ENCODE results near the gene SLFN13.
A peak's percentile ranks its signal among the peaks of the same experiment; 100 is the strongest.

The SLFN13 gene

DNA sequence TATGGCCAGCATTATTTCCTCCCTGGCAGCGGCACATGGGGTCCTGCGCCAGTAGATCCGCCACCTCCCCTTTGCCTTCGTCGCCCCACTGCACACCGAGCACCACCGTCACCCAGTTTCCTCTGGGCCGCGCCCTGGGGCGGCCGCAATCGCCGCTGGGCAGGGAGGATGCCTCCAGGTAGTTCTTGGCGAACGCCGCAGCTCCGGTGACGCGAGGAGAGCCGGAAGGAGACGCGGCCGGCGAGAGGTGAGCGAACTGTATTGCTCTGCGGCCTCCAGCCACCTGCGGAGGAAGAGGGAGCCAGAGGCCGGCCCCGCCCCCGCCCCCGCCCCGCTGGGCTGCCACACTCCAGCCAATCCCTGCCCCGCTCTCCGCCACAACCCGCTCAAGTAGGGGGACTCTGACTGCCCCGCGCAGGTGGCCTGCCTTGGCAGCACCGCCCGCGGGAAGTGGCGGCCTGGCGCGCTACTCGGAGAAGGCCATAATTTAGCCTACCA lies 11.8 kb upstream of the SLFN13 start:
- no peak for TF ChIP-seq EGR1 (IDR thresholded peaks at IDR 0.05)
- no peak for TF ChIP-seq RAD21 (IDR thresholded peaks at IDR 0.05; ENCODE audit: low read depth)
- TF ChIP-seq CREB1 (IDR thresholded peaks at IDR 0.05; ENCODE audit: low read depth): no peak
- TF ChIP-seq, protein P1, sequence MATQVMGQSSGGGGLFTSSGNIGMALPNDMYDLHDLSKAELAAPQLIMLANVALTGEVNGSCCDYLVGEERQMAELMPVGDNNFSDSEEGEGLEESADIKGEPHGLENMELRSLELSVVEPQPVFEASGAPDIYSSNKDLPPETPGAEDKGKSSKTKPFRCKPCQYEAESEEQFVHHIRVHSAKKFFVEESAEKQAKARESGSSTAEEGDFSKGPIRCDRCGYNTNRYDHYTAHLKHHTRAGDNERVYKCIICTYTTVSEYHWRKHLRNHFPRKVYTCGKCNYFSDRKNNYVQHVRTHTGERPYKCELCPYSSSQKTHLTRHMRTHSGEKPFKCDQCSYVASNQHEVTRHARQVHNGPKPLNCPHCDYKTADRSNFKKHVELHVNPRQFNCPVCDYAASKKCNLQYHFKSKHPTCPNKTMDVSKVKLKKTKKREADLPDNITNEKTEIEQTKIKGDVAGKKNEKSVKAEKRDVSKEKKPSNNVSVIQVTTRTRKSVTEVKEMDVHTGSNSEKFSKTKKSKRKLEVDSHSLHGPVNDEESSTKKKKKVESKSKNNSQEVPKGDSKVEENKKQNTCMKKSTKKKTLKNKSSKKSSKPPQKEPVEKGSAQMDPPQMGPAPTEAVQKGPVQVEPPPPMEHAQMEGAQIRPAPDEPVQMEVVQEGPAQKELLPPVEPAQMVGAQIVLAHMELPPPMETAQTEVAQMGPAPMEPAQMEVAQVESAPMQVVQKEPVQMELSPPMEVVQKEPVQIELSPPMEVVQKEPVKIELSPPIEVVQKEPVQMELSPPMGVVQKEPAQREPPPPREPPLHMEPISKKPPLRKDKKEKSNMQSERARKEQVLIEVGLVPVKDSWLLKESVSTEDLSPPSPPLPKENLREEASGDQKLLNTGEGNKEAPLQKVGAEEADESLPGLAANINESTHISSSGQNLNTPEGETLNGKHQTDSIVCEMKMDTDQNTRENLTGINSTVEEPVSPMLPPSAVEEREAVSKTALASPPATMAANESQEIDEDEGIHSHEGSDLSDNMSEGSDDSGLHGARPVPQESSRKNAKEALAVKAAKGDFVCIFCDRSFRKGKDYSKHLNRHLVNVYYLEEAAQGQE (IDR thresholded peaks at IDR 0.05; ENCODE audit: low read depth): no peak
- TF ChIP-seq FOXM1 (IDR thresholded peaks at IDR 0.05; ENCODE audit: borderline replicate concordance, low read depth): no peak
- TF ChIP-seq, protein P2, sequence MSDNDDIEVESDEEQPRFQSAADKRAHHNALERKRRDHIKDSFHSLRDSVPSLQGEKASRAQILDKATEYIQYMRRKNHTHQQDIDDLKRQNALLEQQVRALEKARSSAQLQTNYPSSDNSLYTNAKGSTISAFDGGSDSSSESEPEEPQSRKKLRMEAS (IDR thresholded peaks at IDR 0.05): peak; percentile 74
- TF ChIP-seq USF1 (IDR thresholded peaks at IDR 0.05): no peak
- no peak for TF ChIP-seq TCF12 (IDR thresholded peaks at IDR 0.05; ENCODE audit: low read depth)
- no peak for TF ChIP-seq NFIC (IDR thresholded peaks at IDR 0.05)
- TF ChIP-seq TAF1 (IDR thresholded peaks at IDR 0.05; ENCODE audit: low read depth): no peak
- TF ChIP-seq EP300 (IDR thresholded peaks at IDR 0.05; ENCODE audit: borderline replicate concordance): peak; percentile 33; the same call in 1 of the 2 replicates
- TF ChIP-seq TEAD4 (IDR thresholded peaks at IDR 0.05): no peak

- TF ChIP-seq TEAD4 (IDR thresholded peaks at IDR 0.05): no peak
- no peak for TF ChIP-seq EP300 (IDR thresholded peaks at IDR 0.05; ENCODE audit: borderline replicate concordance)
- no peak for TF ChIP-seq FOXM1 (IDR thresholded peaks at IDR 0.05; ENCODE audit: borderline replicate concordance, low read depth)
- TF ChIP-seq RAD21 (IDR thresholded peaks at IDR 0.05; ENCODE audit: low read depth): no peak
- TF ChIP-seq TCF12 (IDR thresholded peaks at IDR 0.05; ENCODE audit: low read depth): no peak
- TF ChIP-seq NFIC (IDR thresholded peaks at IDR 0.05): no peak
- no peak for TF ChIP-seq TAF1 (IDR thresholded peaks at IDR 0.05; ENCODE audit: low read depth)
- TF ChIP-seq, protein P1 (IDR thresholded peaks at IDR 0.05; ENCODE audit: low read depth): no peak
- TF ChIP-seq CREB1 (IDR thresholded peaks at IDR 0.05; ENCODE audit: low read depth): no peak
- TF ChIP-seq ZBTB7A (IDR thresholded peaks at IDR 0.05; ENCODE audit: low read depth): no peak
Measured at GRCh38 chr17:35453171-35453570, 4.6 kb upstream of the SLFN13 start.

GRCh38 chr17:35449371-35449931 lies 885 bp upstream of the SLFN13 start:
- TF ChIP-seq CREB1 (IDR thresholded peaks at IDR 0.05; ENCODE audit: low read depth): no peak
- no peak for TF ChIP-seq TCF12 (IDR thresholded peaks at IDR 0.05; ENCODE audit: low read depth)
- TF ChIP-seq NFIC (IDR thresholded peaks at IDR 0.05): no peak
- no peak for TF ChIP-seq YY1 (IDR thresholded peaks at IDR 0.05; ENCODE audit: low read depth)
- TF ChIP-seq EP300 (IDR thresholded peaks at IDR 0.05; ENCODE audit: borderline replicate concordance): no peak
- TF ChIP-seq ZBTB7A (IDR thresholded peaks at IDR 0.05; ENCODE audit: low read depth): no peak
- TF ChIP-seq TAF1 (IDR thresholded peaks at IDR 0.05; ENCODE audit: low read depth): no peak
- no peak for TF ChIP-seq USF1 (IDR thresholded peaks at IDR 0.05)
- TF ChIP-seq EGR1 (IDR thresholded peaks at IDR 0.05): no peak
- TF ChIP-seq CEBPB (IDR thresholded peaks at IDR 0.05): no peak
- no peak for TF ChIP-seq RAD21 (IDR thresholded peaks at IDR 0.05; ENCODE audit: low read depth)
- TF ChIP-seq, protein P1 (IDR thresholded peaks at IDR 0.05; ENCODE audit: low read depth): no peak
- TF ChIP-seq FOXM1 (IDR thresholded peaks at IDR 0.05; ENCODE audit: borderline replicate concordance, low read depth): no peak
- TF ChIP-seq, protein P2 (IDR thresholded peaks at IDR 0.05): no peak
- no peak for TF ChIP-seq TEAD4 (IDR thresholded peaks at IDR 0.05)

- TF ChIP-seq TAF1 (IDR thresholded peaks at IDR 0.05; ENCODE audit: low read depth): no peak
- no peak for TF ChIP-seq USF1 (IDR thresholded peaks at IDR 0.05)
- TF ChIP-seq, protein P1 (IDR thresholded peaks at IDR 0.05; ENCODE audit: low read depth): no peak
- TF ChIP-seq EGR1 (IDR thresholded peaks at IDR 0.05): no peak
- no peak for TF ChIP-seq RAD21 (IDR thresholded peaks at IDR 0.05; ENCODE audit: low read depth)
- TF ChIP-seq TEAD4 (IDR thresholded peaks at IDR 0.05): no peak
- no peak for TF ChIP-seq CREB1 (IDR thresholded peaks at IDR 0.05; ENCODE audit: low read depth)
- TF ChIP-seq CEBPB (IDR thresholded peaks at IDR 0.05): no peak
- TF ChIP-seq TCF12 (IDR thresholded peaks at IDR 0.05; ENCODE audit: low read depth): no peak
- TF ChIP-seq NFIC (IDR thresholded peaks at IDR 0.05): no peak
- no peak for TF ChIP-seq ZBTB7A (IDR thresholded peaks at IDR 0.05; ENCODE audit: low read depth)
- no peak for TF ChIP-seq YY1 (IDR thresholded peaks at IDR 0.05; ENCODE audit: low read depth)
- TF ChIP-seq, protein P2 (IDR thresholded peaks at IDR 0.05): no peak
- TF ChIP-seq FOXM1 (IDR thresholded peaks at IDR 0.05; ENCODE audit: borderline replicate concordance, low read depth): no peak
- TF ChIP-seq EP300 (IDR thresholded peaks at IDR 0.05; ENCODE audit: borderline replicate concordance): no peak
Measured at GRCh38 chr17:35448899-35449227, 297 bp upstream of the SLFN13 start.

All from Ishikawa (cell line).